ENCODE data around the gene STX4.
"Not testable (repeated sequence)": the region's sequence is repeated elsewhere in the genome, so short reads cannot be mapped to it uniquely, and the experiment has no call there.

STX4 gene

DNA sequence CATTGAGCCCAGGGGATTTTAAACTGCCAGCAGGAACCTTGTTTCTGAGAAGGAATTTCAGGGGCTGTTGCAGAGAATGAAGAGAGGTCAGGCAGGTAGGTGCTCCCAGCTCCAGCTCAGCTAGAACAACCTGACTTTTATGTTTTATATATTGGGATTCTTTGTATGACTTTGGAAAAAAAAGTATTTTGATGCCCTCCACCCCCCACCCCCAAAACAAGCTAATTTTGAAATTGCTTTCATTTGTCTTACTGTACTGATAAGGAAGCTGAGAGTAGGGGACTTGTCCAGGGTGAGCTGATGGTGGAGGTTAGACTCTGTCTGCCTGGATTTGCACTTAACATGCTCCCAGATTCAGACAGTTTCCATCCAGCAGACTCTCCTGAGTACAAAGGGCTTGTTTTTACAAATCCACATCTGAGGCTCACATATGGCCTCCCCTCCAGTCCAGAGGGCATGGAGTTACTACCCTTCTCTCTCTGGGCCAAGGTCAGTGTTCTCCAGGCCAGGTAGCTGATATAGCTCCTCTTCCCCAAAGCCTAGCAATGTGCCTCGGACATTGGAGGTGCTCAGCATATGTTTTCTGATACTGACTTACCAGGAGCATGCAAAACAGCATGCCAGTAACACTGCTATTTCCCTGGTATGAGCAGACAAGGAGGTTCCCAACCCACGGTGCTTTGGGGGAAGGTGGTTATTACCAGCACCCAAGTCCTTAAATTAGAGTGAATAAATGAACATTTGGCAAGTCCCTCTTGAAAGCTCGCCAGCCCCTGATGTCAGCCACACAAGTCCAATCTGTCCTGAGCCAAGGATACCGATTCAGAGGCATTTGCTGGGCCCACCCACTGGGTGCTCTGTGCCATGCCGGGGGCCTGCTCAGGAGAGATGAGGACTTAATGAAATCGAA lies 34.3 kb upstream of the STX4 start:
- DNase-seq: no peak

DNA sequence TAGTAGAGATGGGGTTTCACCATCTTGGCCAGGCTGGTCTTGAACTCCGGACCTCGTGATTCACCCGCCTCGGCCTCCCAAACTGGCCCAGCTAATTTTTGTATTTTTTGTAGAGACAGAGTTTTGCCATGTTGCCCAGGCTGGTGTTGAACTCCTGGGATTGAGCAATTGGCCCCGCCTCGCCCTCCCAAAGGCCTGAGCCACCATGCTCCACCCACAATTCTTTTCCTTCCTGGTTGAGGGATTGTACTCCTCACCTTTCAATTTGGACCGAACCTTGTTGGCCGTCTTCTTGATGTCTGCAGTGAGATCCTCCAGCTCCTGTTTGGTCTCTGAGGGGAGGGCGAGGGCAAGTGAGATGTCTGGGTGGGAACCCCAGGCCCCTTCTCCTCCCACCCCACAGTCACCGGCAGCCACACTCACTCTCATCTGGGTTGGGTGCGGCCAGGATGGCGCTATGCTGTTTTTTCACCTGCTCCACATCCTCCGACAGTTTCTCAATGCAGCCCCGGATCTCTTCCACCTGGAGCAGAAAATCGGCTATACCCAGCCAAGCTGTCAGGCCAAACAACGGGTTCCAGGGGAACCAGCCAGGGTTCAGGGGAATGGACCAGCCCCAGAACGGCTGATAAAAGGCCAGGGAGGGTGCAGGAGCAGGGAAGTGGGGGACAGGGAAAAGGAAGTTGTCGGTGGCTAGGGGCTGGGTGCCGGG lies 32.5 kb upstream of the STX4 start:
- DNase-seq: no peak

- no peak for DNase-seq
These were observed 31.7 kb upstream of the STX4 start for GRCh38 chr16:31001507-31002249.

DNA sequence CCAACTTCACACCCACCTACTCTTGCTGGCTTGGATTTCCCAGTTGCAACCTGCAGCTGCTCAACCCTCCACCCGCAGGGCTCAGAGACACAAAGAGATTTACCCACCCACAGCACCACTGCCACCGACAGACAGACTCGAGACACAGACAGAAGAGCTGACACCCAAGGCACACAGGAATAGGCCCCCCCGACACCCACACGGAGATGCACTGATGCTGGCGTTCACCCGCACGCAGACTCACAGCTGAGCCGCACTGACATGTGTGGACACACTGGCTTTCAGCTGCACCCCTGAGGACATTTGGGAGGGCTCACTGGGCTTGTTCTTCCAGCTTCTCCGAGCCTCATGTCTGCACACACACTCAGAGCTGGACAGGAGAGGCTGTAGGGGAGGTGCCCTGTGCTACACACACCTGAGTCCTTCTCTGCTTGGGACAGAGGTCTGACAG lies 31.1 kb upstream of the STX4 start:
- no peak for DNase-seq

- DNase-seq: no peak
These were observed 30.5 kb upstream of the STX4 start for GRCh38 chr16:31002862-31003341.

- DNase-seq: no peak
These were observed 29.6 kb upstream of the STX4 start for GRCh38 chr16:31003744-31004143.

GRCh38 chr16:31004658-31005057 lies 28.7 kb upstream of the STX4 start:
- no peak for DNase-seq

DNA sequence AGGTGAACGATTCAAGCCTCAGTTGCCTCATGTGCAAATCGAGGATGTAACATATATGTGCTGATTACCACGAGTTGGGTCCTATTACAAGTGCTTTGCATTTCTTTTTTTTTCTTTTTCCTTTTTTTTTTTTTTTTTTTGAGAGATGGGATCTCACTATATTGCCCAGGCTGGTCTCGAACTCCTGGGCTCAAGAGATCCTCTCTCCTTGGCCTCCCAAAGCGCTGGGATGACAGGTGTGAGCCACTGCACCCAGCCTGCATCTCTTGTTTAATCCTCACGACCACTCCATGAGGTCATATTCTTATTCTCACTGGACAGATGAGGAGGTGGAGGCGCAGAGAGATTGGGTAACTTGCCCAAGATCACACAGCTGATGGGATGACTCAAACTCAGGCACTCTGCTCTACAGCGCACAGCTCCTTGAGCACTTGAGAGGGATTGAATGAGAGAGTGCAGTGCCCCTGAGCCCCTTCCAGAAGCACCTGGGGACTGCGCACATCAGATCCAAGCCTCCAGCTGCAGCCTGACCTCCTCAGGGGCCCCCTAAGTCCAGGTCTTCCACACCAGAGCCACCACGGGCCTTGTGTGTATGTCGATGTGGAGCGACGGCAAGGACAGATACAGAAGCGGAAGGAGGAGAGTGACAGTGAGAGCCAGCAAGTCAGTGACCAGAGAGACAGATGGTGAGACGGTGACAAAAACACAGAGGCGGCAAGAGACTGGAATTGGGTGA lies 27.8 kb upstream of the STX4 start:
- DNase-seq: no peak

DNA sequence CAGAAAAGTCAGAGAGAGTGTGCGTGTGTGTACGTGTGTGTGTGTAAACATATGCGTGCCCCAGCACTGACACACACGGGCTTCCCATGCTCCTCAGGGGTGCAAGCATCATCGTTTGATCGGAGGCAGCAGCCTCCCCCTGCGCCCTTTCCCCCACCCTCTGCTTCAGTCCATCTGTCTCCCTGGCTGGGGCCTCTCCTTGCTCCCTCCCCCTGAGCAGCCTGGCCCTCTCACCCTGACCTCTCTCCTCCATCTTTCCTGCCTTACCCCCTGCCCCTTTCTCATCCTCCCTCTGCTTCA lies 27.3 kb upstream of the STX4 start:
- no peak for DNase-seq

- no peak for DNase-seq
These were observed 26.8 kb upstream of the STX4 start for GRCh38 chr16:31006589-31006988.

DNA sequence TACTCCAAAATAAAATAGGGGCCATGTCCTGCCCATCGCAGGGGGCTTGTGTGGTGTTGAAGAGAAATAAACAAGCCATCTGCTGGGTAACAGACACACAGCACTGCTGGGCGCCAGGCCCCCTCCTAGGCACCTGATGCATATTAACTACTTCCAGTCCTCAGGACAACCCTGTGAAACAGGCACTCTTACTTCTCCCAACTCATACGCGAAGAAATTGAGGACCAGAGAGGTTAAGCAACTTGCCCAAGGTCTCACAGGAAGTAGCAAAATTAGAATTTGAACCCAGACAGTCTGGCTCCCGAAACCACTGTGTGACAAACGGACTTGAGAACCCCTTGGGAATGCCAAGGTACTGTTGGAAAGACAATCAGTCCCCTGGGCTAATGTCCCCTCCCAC lies 25.7 kb upstream of the STX4 start:
- no peak for DNase-seq

DNA sequence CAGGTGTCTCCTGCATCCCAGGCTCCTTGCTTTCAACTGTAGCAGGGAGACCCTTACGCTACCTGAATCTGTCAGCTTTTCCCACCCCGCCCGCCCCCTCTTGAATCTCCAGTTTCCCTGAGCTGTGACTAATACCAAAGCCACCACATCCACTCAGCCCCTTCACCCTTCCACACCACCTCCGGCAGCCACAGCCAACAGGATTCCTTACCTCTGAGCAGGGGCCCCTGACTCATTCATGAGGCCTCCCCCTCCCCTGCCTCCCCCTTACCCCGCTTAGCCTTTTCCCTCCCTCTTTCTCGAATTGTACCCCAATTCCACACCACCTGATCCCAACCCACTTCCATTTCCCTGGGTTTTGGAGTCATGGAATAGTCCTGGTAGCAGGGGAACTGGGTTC lies 25.2 kb upstream of the STX4 start:
- DNase-seq: no peak

DNA sequence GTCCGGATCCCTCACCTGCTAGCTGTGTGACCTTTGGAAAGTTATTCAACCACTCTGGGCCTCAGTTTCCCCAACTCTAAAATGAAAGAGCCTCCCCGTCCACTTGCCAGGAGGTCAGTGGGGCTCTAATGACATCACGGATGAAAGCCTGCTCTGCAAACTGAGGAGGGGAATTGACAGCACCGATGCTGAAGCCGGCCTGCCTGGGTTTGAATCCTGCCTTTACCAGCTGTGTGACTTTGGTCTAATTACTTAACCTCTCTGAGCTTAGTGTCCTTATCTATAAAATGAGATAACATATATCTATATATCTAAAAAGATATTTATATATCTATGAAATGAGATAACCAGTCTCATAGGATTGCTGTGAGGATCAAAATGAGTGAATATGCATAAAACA lies 24.8 kb upstream of the STX4 start:
- no peak for DNase-seq

DNA sequence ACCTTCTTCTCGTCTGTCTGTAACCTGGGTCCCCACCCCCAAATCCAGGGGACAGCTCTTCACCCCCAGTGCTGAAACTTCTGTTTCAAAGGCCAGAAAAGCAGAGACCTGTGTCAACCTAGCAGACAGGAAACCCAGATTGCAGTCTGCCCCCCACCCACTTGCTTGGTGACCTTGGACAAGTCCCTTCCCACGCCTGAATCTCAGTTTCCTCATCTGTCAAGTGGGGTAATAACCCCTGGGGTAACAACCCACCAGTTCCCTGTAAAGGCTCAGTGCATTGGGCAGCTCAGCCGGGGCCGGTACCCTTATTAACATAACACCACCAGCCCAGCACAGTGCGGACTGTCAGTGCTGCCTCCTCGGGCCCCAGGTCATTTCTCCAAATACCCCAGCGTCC lies 24.2 kb upstream of the STX4 start:
- no peak for DNase-seq

- DNase-seq: no peak
These were observed 23.3 kb upstream of the STX4 start for GRCh38 chr16:31009894-31010584.

- peak; percentile 50 for DNase-seq
These were observed 22.6 kb upstream of the STX4 start, which contains the start of gene STX1B for GRCh38 chr16:31010585-31011325. Gene STX1B, minus strand, starts transcription at chr16:31010638. Its CDS starts 242 bp downstream, at chr16:31010396.

DNA sequence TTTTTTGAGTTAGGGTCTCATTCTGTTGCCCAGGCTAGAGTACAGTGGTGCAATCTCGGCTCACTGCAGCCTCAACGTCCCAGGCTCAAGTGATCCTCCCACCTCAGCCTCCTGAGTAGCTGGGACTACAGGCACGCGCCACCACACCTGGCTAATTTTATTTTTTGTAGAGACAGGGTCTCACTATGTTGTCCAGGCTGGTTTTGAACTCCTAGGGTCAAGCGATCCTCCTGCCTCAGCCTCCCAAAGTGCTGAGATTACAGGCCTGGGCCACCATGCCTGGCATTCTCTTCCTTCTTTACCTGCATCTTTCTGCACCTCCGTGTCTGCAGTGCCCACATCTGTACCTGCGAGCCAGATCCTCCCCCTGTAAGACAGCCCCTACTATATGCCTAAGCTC lies 21.5 kb upstream of the STX4 start:
- DNase-seq: not testable (repeated sequence)

DNA sequence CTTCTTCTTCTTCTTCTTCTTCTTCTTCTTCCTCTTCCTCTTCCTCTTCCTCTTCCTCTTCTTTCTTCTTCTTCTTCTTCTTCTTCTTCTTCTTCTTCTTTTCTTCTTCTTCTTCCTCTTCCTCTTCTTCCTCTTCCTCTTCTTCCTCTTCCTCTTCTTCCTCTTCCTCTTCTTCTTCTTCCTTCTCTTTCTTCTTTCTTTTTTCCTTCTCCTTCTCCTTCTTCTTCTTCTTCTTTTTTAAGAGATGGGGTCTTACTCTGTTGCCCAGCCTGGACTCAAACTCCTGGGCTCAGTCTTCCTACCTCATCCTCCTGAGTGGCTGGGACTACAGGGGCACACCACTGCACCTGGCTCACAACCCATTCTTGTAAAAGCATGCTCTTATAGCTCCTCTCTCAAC lies 20.1 kb upstream of the STX4 start:
- not testable (repeated sequence) for DNase-seq

- DNase-seq: no peak
These were observed 17.3 kb upstream of the STX4 start for GRCh38 chr16:31016018-31016417.

DNA sequence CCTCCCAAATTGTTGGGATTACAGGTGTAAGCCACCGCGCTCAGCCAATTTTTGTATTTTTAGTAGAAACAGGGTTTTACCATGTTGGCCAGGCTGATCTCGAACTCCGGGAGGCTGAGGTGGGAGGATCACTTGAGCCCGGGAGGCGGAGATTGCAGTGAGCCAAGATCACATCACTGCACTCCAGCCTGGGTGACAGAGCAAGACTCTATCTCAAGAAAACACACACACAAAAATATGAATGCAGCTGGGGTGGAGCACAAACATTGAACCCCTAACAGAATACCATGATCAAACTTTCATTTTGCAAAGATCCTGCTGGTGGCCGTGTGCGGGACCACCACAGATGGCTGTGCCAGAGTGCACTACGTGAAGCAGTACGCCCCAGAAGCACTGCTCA lies 15.6 kb upstream of the STX4 start:
- DNase-seq: not testable (repeated sequence)

DNA sequence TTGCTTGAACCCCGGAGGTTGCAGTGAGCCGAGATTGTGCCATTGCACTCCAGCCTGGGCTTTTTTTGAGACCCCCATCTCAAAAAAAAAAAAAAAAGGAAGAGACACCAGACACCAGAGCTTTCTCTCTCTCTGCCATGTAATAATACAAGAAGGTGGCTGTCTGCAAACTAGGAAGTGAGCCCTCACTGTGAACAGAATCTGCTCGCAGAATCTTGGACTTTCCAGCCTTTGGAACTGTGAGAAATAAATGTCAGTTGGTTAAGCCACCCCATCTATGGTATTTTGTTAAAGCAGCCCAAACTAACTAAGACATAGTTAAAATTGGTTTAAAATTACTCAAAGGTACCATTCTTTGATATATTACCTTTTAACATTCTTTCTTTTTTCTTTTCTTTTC lies 12.8 kb upstream of the STX4 start:
- DNase-seq: no peak
